Activated CD8-positive, alpha-beta memory T cell treated with anti-CD3 and anti-CD28 coated beads for 4 hours (primary cell): Measurements from ENCODE around the gene TENT4A.

Source experiments
- DNase-seq, 2 donors: peaks; one replicate each; pipeline ENCODE4 v3.0.0-alpha.2; 2020; ENCODE audit warnings: low read depth in 2 of 2

TENT4A gene

GRCh38 chr5:6718161-6718681 lies 5.0 kb downstream of the TENT4A start:
- DNase-seq, result no peak

- no peak for DNase-seq
These were observed 5.5 kb downstream of the TENT4A start for GRCh38 chr5:6718718-6719117.

- DNase-seq, result no peak
These were observed 6.2 kb downstream of the TENT4A start for GRCh38 chr5:6719417-6719816.

- DNase-seq, result no peak
These were observed 6.8 kb downstream of the TENT4A start for GRCh38 chr5:6719896-6720560.

- no peak for DNase-seq
These were observed 7.3 kb downstream of the TENT4A start for GRCh38 chr5:6720561-6720921.

- no peak for DNase-seq
These were observed 8.2 kb downstream of the TENT4A start for GRCh38 chr5:6721442-6721841.

- no peak for DNase-seq
These were observed 8.8 kb downstream of the TENT4A start for GRCh38 chr5:6722015-6722414.

GRCh38 chr5:6723122-6723815 lies 10.0 kb downstream of the TENT4A start:
- DNase-seq, result no peak

GRCh38 chr5:6723816-6724300 lies 10.6 kb downstream of the TENT4A start:
- DNase-seq, result no peak

GRCh38 chr5:6724321-6724929 lies 11.2 kb downstream of the TENT4A start:
- no peak for DNase-seq

- DNase-seq, result no peak
These were observed 12.2 kb downstream of the TENT4A start for GRCh38 chr5:6725421-6725820.

- DNase-seq, result no peak
These were observed 12.8 kb downstream of the TENT4A start for GRCh38 chr5:6726006-6726405.

- no peak for DNase-seq
These were observed 14.0 kb downstream of the TENT4A start for GRCh38 chr5:6727231-6727630.

GRCh38 chr5:6728011-6728794 lies 15.0 kb downstream of the TENT4A start:
- no peak for DNase-seq

GRCh38 chr5:6728795-6729183 lies 15.6 kb downstream of the TENT4A start:
- no peak for DNase-seq

- no peak for DNase-seq
These were observed 16.4 kb downstream of the TENT4A start for GRCh38 chr5:6729386-6730310.

- DNase-seq, result no peak
These were observed 17.2 kb downstream of the TENT4A start for GRCh38 chr5:6730407-6730806.

- no peak for DNase-seq
These were observed 17.6 kb downstream of the TENT4A start for GRCh38 chr5:6730807-6731206.

GRCh38 chr5:6731465-6732237 lies 18.4 kb downstream of the TENT4A start:
- DNase-seq, result no peak
